Measurements from ENCODE around the gene CNP.

GRCh38 chr17:41935641-41936040 lies 31.0 kb upstream of the CNP start:
- no peak for TF ChIP-seq POLR2A (IDR thresholded peaks at IDR 0.05)
- TF ChIP-seq, protein P1, sequence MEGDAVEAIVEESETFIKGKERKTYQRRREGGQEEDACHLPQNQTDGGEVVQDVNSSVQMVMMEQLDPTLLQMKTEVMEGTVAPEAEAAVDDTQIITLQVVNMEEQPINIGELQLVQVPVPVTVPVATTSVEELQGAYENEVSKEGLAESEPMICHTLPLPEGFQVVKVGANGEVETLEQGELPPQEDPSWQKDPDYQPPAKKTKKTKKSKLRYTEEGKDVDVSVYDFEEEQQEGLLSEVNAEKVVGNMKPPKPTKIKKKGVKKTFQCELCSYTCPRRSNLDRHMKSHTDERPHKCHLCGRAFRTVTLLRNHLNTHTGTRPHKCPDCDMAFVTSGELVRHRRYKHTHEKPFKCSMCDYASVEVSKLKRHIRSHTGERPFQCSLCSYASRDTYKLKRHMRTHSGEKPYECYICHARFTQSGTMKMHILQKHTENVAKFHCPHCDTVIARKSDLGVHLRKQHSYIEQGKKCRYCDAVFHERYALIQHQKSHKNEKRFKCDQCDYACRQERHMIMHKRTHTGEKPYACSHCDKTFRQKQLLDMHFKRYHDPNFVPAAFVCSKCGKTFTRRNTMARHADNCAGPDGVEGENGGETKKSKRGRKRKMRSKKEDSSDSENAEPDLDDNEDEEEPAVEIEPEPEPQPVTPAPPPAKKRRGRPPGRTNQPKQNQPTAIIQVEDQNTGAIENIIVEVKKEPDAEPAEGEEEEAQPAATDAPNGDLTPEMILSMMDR (IDR thresholded peaks at IDR 0.05): no peak

All from thyroid gland (tissue), 4 donors.